ENCODE data around the gene TLCD1. TPM values are rescaled to one million over a fixed set of nuclear protein-coding genes. Genes with fewer than 3 reads are reported as not detected.

TLCD1 gene
- total and polyA plus RNA-seq, 4 experiments from 2014 or later, result 0.52 to 2.2 (median 1.0) TPM; not detected in 1

DNA sequence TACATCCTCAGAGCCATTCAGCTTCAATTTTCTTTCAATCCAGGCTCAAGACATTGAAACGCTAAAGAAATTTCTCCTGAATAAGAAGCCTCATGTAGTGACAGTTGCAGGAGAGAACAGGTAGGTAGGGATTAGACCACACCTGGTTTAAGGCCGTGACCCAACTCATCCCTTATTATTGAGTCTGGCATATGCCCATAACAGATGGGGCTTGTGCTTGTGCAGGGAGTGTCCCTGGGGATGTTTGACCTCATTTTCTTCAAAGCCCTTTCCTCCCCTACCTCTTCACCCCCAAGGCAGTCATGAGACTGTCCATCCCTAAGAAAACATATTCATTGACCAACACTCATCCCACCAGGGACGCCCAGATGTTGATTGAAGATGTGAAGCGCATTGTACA, 39.7 kb downstream of the TLCD1 start:
- Mint-ChIP-seq H3K27ac (no peak overlapping the region), H3K4me3 (no peak overlapping the region), H3K36me3 (peaks cover 69 to 92% of the 10 kb centered on the region in 2 donors), H3K27me3 (no peaks in the 10 kb centered on the region), H3K4me1 (peaks cover 0 to 6% (median 0%) of the 10 kb centered on the region in 4 donors), H3K9me3 (no peaks in the 10 kb centered on the region)
- POLR2A ChIA-PET (ENCODE audit: partially characterized antibody), result no interaction called here
- H3K4me1 ChIP-seq (ENCODE audit: insufficient read depth, low read length), result no peaks in the 10 kb centered on the region
- H3K9me3 ChIP-seq (ENCODE audit: control insufficient read depth in 1 of 2, low read length in 2 of 2), result no peaks in the 10 kb centered on the region
- H3K4me3 ChIP-seq (ENCODE audit: low read length in 2 of 2), result no peak overlapping the region
- DNase-seq, result no peak
- intact Hi-C loops (cut with micrococcal nuclease), result no loop called here
- peaks cover 95% of the 10 kb centered on the region for H3K36me3 ChIP-seq (ENCODE audit: insufficient read depth, low read length)
- CTCF ChIA-PET (ENCODE audit: partially characterized antibody), result no interaction called here
- H3K27me3 ChIP-seq (ENCODE audit: insufficient read depth, low read length), result no peaks in the 10 kb centered on the region
- H3K27ac ChIP-seq (ENCODE audit: low read depth, low read length), result no peak overlapping the region

DNA sequence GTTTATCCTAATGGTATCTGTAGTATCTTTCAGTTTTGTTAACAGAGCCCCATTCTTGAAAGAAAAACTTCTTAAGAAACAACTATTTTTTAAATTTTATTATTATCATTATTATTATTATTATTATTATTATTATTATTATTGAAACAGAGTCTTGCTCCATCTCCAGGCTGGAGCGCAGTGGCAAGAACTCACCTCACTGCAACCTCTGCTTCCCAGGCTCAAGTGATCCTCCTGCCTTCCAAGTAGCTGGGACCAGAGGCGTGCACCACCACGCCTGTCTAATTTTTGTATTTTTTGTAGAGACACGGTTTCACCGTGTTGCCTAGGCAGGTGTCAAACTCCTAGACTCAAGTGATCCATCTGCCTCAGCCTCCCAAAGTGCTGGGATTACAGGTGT, 40.7 kb downstream of the TLCD1 start:
- no peaks in the 10 kb centered on the region for H3K9me3 Mint-ChIP-seq
- no peaks in the 10 kb centered on the region for H3K27me3 Mint-ChIP-seq
- POLR2A ChIA-PET (ENCODE audit: partially characterized antibody), result no interaction called here
- Histone ChIP-seq H3K4me1 (ENCODE audit: insufficient read depth, low read length) (no peaks in the 10 kb centered on the region), H3K27me3 (ENCODE audit: insufficient read depth, low read length) (no peaks in the 10 kb centered on the region), H3K36me3 (ENCODE audit: insufficient read depth, low read length) (peaks cover 92% of the 10 kb centered on the region), H3K4me3 (ENCODE audit: low read length in 2 of 2) (no peak overlapping the region), H3K9me3 (ENCODE audit: control insufficient read depth in 1 of 2, low read length in 2 of 2) (no peaks in the 10 kb centered on the region), H3K27ac (ENCODE audit: low read depth, low read length) (no peak overlapping the region)
- DNase-seq, result no peak
- intact Hi-C loops (cut with micrococcal nuclease), result no loop called here
- peaks cover 0 to 6% (median 0%) of the 10 kb centered on the region in 4 donors for H3K4me1 Mint-ChIP-seq
- H3K27ac Mint-ChIP-seq, result no peak overlapping the region
- H3K36me3 Mint-ChIP-seq, result peaks cover 68 to 91% of the 10 kb centered on the region in 2 donors
- H3K4me3 Mint-ChIP-seq, result no peak overlapping the region
- CTCF ChIA-PET (ENCODE audit: partially characterized antibody), result no interaction called here

GRCh38 chr17:28684963-28685362, 41.1 kb downstream of the TLCD1 start:
- Mint-ChIP-seq H3K27me3 (no peaks in the 10 kb centered on the region), H3K9me3 (no peaks in the 10 kb centered on the region), H3K36me3 (peaks cover 64 to 88% of the 10 kb centered on the region in 2 donors), H3K4me1 (peaks cover 0 to 6% (median 0%) of the 10 kb centered on the region in 4 donors), H3K27ac (peak overlapping the region in 1 of 7 donors; percentile 49), H3K4me3 (no peak overlapping the region)
- no peak overlapping the region for H3K4me3 ChIP-seq (ENCODE audit: low read length in 2 of 2)
- intact Hi-C loops (cut with micrococcal nuclease), result no loop called here
- no peak overlapping the region for H3K27ac ChIP-seq (ENCODE audit: low read depth, low read length)
- POLR2A ChIA-PET (ENCODE audit: partially characterized antibody), result no interaction called here
- no peak for DNase-seq
- CTCF ChIA-PET (ENCODE audit: partially characterized antibody), result no interaction called here
- H3K9me3 ChIP-seq (ENCODE audit: control insufficient read depth in 1 of 2, low read length in 2 of 2), result no peaks in the 10 kb centered on the region
- no peaks in the 10 kb centered on the region for H3K27me3 ChIP-seq (ENCODE audit: insufficient read depth, low read length)
- no peaks in the 10 kb centered on the region for H3K4me1 ChIP-seq (ENCODE audit: insufficient read depth, low read length)
- peaks cover 88% of the 10 kb centered on the region for H3K36me3 ChIP-seq (ENCODE audit: insufficient read depth, low read length)

GRCh38 chr17:28682655-28683054, 43.4 kb downstream of the TLCD1 start:
- peaks cover 53 to 82% of the 10 kb centered on the region in 2 donors for H3K36me3 Mint-ChIP-seq
- POLR2A ChIA-PET (ENCODE audit: partially characterized antibody), result no interaction called here

DNA sequence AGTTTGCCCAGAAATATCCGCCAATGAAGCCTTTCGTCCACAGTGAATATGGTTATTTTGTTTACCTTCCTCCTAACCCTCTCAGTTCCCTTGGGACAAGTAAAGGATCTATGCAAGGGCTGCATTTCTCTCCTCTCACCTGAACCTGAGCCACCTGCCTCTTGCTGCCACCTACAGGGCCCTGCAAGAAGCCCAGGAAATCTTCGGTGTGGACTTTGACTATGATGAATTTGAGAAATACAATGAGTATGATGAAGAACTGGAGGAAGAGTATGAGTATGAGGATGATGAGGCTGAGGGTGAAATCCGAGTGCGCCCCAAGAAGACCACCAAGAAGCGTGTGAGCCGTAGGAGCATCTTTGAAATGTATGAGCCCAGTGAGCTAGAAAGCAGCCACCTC, 50.1 kb downstream of the TLCD1 start:
- H3K4me3 Mint-ChIP-seq, result no peak overlapping the region
- POLR2A ChIA-PET (ENCODE audit: partially characterized antibody), result interaction anchor here (1.3 kb wide), 1 partner anchor 14 kb away, joined by 8 read pairs; the partner anchor contains the start of genes SDF2 and SUPT6H

More at GRCh38 chr17:28682655-28683054, 43.4 kb downstream of the TLCD1 start:
- H3K4me1 Mint-ChIP-seq, result peaks cover 0 to 6% (median 0%) of the 10 kb centered on the region in 4 donors
- no peak overlapping the region for H3K4me3 Mint-ChIP-seq
- intact Hi-C loops (cut with micrococcal nuclease), result no loop called here
- Histone ChIP-seq H3K9me3 (ENCODE audit: control insufficient read depth in 1 of 2, low read length in 2 of 2) (no peaks in the 10 kb centered on the region), H3K4me1 (ENCODE audit: insufficient read depth, low read length) (no peaks in the 10 kb centered on the region), H3K27ac (ENCODE audit: low read depth, low read length) (no peak overlapping the region), H3K4me3 (ENCODE audit: low read length in 2 of 2) (no peak overlapping the region), H3K36me3 (ENCODE audit: insufficient read depth, low read length) (peaks cover 81% of the 10 kb centered on the region), H3K27me3 (ENCODE audit: insufficient read depth, low read length) (no peaks in the 10 kb centered on the region)
- CTCF ChIA-PET (ENCODE audit: partially characterized antibody), result no interaction called here
- H3K9me3 Mint-ChIP-seq, result no peaks in the 10 kb centered on the region
- H3K27me3 Mint-ChIP-seq, result no peaks in the 10 kb centered on the region
- H3K27ac Mint-ChIP-seq, result no peak overlapping the region
- DNase-seq, result no peak

GRCh38 chr17:28675490-28675889, 50.5 kb downstream of the TLCD1 start:
- H3K27me3 Mint-ChIP-seq, result no peaks in the 10 kb centered on the region
- H3K36me3 Mint-ChIP-seq, result peaks cover 60 to 85% of the 10 kb centered on the region in 2 donors
- intact Hi-C loops (cut with micrococcal nuclease), result no loop called here
- ChIA-PET CTCF (ENCODE audit: partially characterized antibody) (interaction anchor here (0.7 to 3.0 kb wide), 3 partner anchors 27 to 128 kb away, joined by 3 to 9 read pairs (median 6); no protein-coding TSS in a partner anchor), POLR2A (ENCODE audit: partially characterized antibody) (interaction anchor here (1.3 kb wide), 1 partner anchor 13 kb away, joined by 8 read pairs; the partner anchor contains the start of genes SDF2 and SUPT6H)
- H3K9me3 Mint-ChIP-seq, result no peaks in the 10 kb centered on the region
- no peak for DNase-seq
- Histone ChIP-seq H3K27ac (ENCODE audit: low read depth, low read length) (no peak overlapping the region), H3K36me3 (ENCODE audit: insufficient read depth, low read length) (peaks cover 78% of the 10 kb centered on the region), H3K9me3 (ENCODE audit: control insufficient read depth in 1 of 2, low read length in 2 of 2) (no peaks in the 10 kb centered on the region), H3K4me3 (ENCODE audit: low read length in 2 of 2) (no peak overlapping the region), H3K4me1 (ENCODE audit: insufficient read depth, low read length) (no peaks in the 10 kb centered on the region), H3K27me3 (ENCODE audit: insufficient read depth, low read length) (no peaks in the 10 kb centered on the region)
- H3K4me1 Mint-ChIP-seq, result no peaks in the 10 kb centered on the region
- H3K27ac Mint-ChIP-seq, result no peak overlapping the region
- H3K4me3 Mint-ChIP-seq, result no peak overlapping the region

More for the DNA sequence above, 50.1 kb downstream of the TLCD1 start:
- H3K4me1 Mint-ChIP-seq, result no peaks in the 10 kb centered on the region
- Histone ChIP-seq H3K36me3 (ENCODE audit: insufficient read depth, low read length) (peaks cover 79% of the 10 kb centered on the region), H3K27me3 (ENCODE audit: insufficient read depth, low read length) (no peaks in the 10 kb centered on the region), H3K4me3 (ENCODE audit: low read length in 2 of 2) (no peak overlapping the region), H3K27ac (ENCODE audit: low read depth, low read length) (no peak overlapping the region), H3K9me3 (ENCODE audit: control insufficient read depth in 1 of 2, low read length in 2 of 2) (no peaks in the 10 kb centered on the region), H3K4me1 (ENCODE audit: insufficient read depth, low read length) (no peaks in the 10 kb centered on the region)
- peak in 1 of 5 donors; percentile 8 for DNase-seq
- H3K27me3 Mint-ChIP-seq, result no peaks in the 10 kb centered on the region
- H3K9me3 Mint-ChIP-seq, result no peaks in the 10 kb centered on the region
- H3K27ac Mint-ChIP-seq, result peak overlapping the region in 3 of 7 donors; percentile 11 to 29 (median 26)
- CTCF ChIA-PET (ENCODE audit: partially characterized antibody), result interaction anchor here (1.5 to 3.0 kb wide), 2 partner anchors 27 to 29 kb away, joined by 6 to 9 read pairs; no protein-coding TSS in a partner anchor
- intact Hi-C loops (cut with micrococcal nuclease), result no loop called here
- H3K36me3 Mint-ChIP-seq, result peaks cover 58 to 85% of the 10 kb centered on the region in 2 donors
